Measurements from ENCODE around the gene MYOZ2. TPM values are rescaled to one million over a fixed set of nuclear protein-coding genes. Genes with fewer than 3 reads are reported as not detected.

MYOZ2 gene
- total and polyA plus RNA-seq, 2 donors from 2014 or later: 0.19 to 0.77 TPM

GRCh38 chr4:119125931-119126330 is 9.7 kb upstream of the MYOZ2 start:
- H3K36me3 ChIP-seq (ENCODE audit: control insufficient read depth in 2 of 3, insufficient read depth in 3 of 3, low read length in 3 of 3): no peaks in the 10 kb centered on the region
- no peak for TF ChIP-seq CTCF (IDR thresholded peaks at IDR 0.05; ENCODE audit: borderline replicate concordance, extremely low read depth, insufficient read depth)
- H3K9me3 ChIP-seq (ENCODE audit: control insufficient read depth in 2 of 3, insufficient read depth in 1 of 3, low read length in 3 of 3): no peaks in the 10 kb centered on the region
- DNase-seq (no peak), FAIRE-seq (no peak)
- H3K27me3 ChIP-seq (ENCODE audit: control insufficient read depth, insufficient read depth, low read length): no peaks in the 10 kb centered on the region
- H3K4me1 ChIP-seq (ENCODE audit: control insufficient read depth in 2 of 3, insufficient read depth in 2 of 3, low read depth in 1 of 3, low read length in 3 of 3): no peaks in the 10 kb centered on the region
- intact Hi-C loops (cut with DNase I): no loop called here
- H3K9ac ChIP-seq (ENCODE audit: low read length in 3 of 3): no peak overlapping the region
- no peak overlapping the region for H3K4me3 ChIP-seq (ENCODE audit: low read length in 3 of 3)
- no peak overlapping the region for H3K27ac ChIP-seq (ENCODE audit: low read depth in 2 of 2, low read length in 2 of 2)

GRCh38 chr4:119128148-119128547 is 7.5 kb upstream of the MYOZ2 start:
- TF ChIP-seq CTCF (IDR thresholded peaks at IDR 0.05; ENCODE audit: borderline replicate concordance, extremely low read depth, insufficient read depth): no peak
- H3K4me1 ChIP-seq (ENCODE audit: control insufficient read depth in 2 of 3, insufficient read depth in 2 of 3, low read depth in 1 of 3, low read length in 3 of 3): peaks cover 0 to 11% (median 0%) of the 10 kb centered on the region in 3 donors
- no peak for FAIRE-seq
- no peaks in the 10 kb centered on the region for H3K9me3 ChIP-seq (ENCODE audit: control insufficient read depth in 2 of 3, insufficient read depth in 1 of 3, low read length in 3 of 3)
- no peaks in the 10 kb centered on the region for H3K36me3 ChIP-seq (ENCODE audit: control insufficient read depth in 2 of 3, insufficient read depth in 3 of 3, low read length in 3 of 3)
- no peak overlapping the region for H3K9ac ChIP-seq (ENCODE audit: low read length in 3 of 3)
- no peaks in the 10 kb centered on the region for H3K27me3 ChIP-seq (ENCODE audit: control insufficient read depth, insufficient read depth, low read length)
- no peak overlapping the region for H3K4me3 ChIP-seq (ENCODE audit: low read length in 3 of 3)
- intact Hi-C loops (cut with DNase I): no loop called here
- DNase-seq: no peak
- H3K27ac ChIP-seq (ENCODE audit: low read depth in 2 of 2, low read length in 2 of 2): no peak overlapping the region

GRCh38 chr4:119130365-119131065 is 5.1 kb upstream of the MYOZ2 start:
- Histone ChIP-seq H3K4me1 (ENCODE audit: control insufficient read depth in 2 of 3, insufficient read depth in 2 of 3, low read depth in 1 of 3, low read length in 3 of 3) (peaks cover 0 to 11% (median 0%) of the 10 kb centered on the region in 3 donors), H3K9me3 (ENCODE audit: control insufficient read depth in 2 of 3, insufficient read depth in 1 of 3, low read length in 3 of 3) (no peaks in the 10 kb centered on the region), H3K27ac (ENCODE audit: low read depth in 2 of 2, low read length in 2 of 2) (no peak overlapping the region), H3K36me3 (ENCODE audit: control insufficient read depth in 2 of 3, insufficient read depth in 3 of 3, low read length in 3 of 3) (no peaks in the 10 kb centered on the region), H3K4me3 (ENCODE audit: low read length in 3 of 3) (no peak overlapping the region), H3K27me3 (ENCODE audit: control insufficient read depth, insufficient read depth, low read length) (no peaks in the 10 kb centered on the region), H3K9ac (ENCODE audit: low read length in 3 of 3) (no peak overlapping the region)
- intact Hi-C loops (cut with DNase I): no loop called here
- DNase-seq (no peak), FAIRE-seq (no peak)
- TF ChIP-seq CTCF (IDR thresholded peaks at IDR 0.05; ENCODE audit: borderline replicate concordance, extremely low read depth, insufficient read depth): no peak
